RWPE1 (cell line): ENCODE measurements around the gene GPHN.

Experiments used
- CTCF ChIA-PET: fragments of 350-600 bp; sonication (Branson Sonifier 250); formaldehyde crosslinking; extraction: SDS; loops from one replicate; lab custom pipeline; 2021; lab: Yijun Ruan, JAX
- POLR2A ChIA-PET: fragments of 400-600 bp; formaldehyde crosslinking; extraction: SDS; loops from one replicate; lab custom pipeline; 2020; ENCODE audit warnings: antibody characterized with exemption; ENCODE audit not compliant: low non-redundant PET; lab: Yijun Ruan, JAX
- DNase-seq: peaks from one replicate; pipeline ENCODE4 v3.0.0; 2012; ENCODE audit warnings: low spot score
- H3K27ac ChIP-seq: fragments of 450-650 bp; 2 replicates; pipeline ENCODE4 v1.5.1; 2017
- CTCF ChIP-seq: fragments of 450-650 bp; conservative IDR thresholded peaks from 2 replicates; pipeline ENCODE4 v1.5.1; 2017; ENCODE audit warnings: low read depth, mild to moderate bottlenecking

The GPHN gene

GRCh38 chr14:67195279-67195678 is 687.3 kb downstream of the GPHN start:
- ChIA-PET POLR2A (no interaction called here), CTCF (no interaction called here)
- DNase-seq = no peak
- H3K27ac ChIP-seq = no peak overlapping the region
- no peak for TF ChIP-seq CTCF

- CTCF ChIA-PET = no interaction called here
- TF ChIP-seq CTCF = no peak
- no peak for DNase-seq
- POLR2A ChIA-PET = no interaction called here
- H3K27ac ChIP-seq = no peak overlapping the region
Observed at GRCh38 chr14:67199016-67199415, 691.1 kb downstream of the GPHN start.

GRCh38 chr14:67207810-67208209 is 699.9 kb downstream of the GPHN start:
- TF ChIP-seq CTCF = no peak
- CTCF ChIA-PET = no interaction called here
- DNase-seq = no peak
- H3K27ac ChIP-seq = no peak overlapping the region
- POLR2A ChIA-PET = no interaction called here

- TF ChIP-seq CTCF = no peak
- H3K27ac ChIP-seq = no peak overlapping the region
- CTCF ChIA-PET = no interaction called here
- DNase-seq = no peak
- POLR2A ChIA-PET = no interaction called here
Observed at GRCh38 chr14:67218126-67218525, 710.2 kb downstream of the GPHN start.

GRCh38 chr14:67221248-67221981 is 713.5 kb downstream of the GPHN start:
- H3K27ac ChIP-seq = no peak overlapping the region
- POLR2A ChIA-PET = no interaction called here
- CTCF ChIA-PET = no interaction called here
- peak; percentile 28 for DNase-seq
- no peak for TF ChIP-seq CTCF

- CTCF ChIA-PET = interaction anchor here (0.7 kb wide), 1 partner anchor 138 kb away, joined by 3 read pairs; the partner anchor contains the start of gene EIF2S1
Observed at GRCh38 chr14:67221982-67222328, 714.0 kb downstream of the GPHN start.

More at GRCh38 chr14:67221982-67222328, 714.0 kb downstream of the GPHN start:
- no peak overlapping the region for H3K27ac ChIP-seq
- TF ChIP-seq CTCF = no peak
- DNase-seq = no peak
- POLR2A ChIA-PET = no interaction called here
